PC-3 (cell line): ENCODE data around the gene G3BP2.

Experiments used
- CTCF ChIP-seq: fragments of 300-600 bp; sonication (generic); conservative IDR thresholded peaks from 2 replicates; pipeline ENCODE4 v1.5.1; 2017; ENCODE audit warnings: antibody characterized with exemption, low read depth, mild to moderate bottlenecking, low read length
- EZH2 ChIP-seq: fragments of 300-600 bp; sonication (generic); IDR thresholded peaks from one replicate; pipeline ENCODE4 v1.6.1; 2017; ENCODE audit warnings: antibody characterized with exemption, mild to moderate bottlenecking, low read length; ENCODE audit not compliant: unreplicated experiment

- TF ChIP-seq CTCF: no peak
- no peak for TF ChIP-seq EZH2
These were observed 36.0 kb downstream of the G3BP2 start for GRCh38 chr4:75637176-75637575.
